Middle frontal gyrus (tissue), 1 donor: ENCODE results near the gene GHRHR.

Experiments used
- DNase-seq: peaks from one replicate; pipeline ENCODE4 v3.0.0-alpha.2; 2015; ENCODE audit warnings: low spot score; ENCODE audit errors: extremely low spot score

The GHRHR gene

DNA sequence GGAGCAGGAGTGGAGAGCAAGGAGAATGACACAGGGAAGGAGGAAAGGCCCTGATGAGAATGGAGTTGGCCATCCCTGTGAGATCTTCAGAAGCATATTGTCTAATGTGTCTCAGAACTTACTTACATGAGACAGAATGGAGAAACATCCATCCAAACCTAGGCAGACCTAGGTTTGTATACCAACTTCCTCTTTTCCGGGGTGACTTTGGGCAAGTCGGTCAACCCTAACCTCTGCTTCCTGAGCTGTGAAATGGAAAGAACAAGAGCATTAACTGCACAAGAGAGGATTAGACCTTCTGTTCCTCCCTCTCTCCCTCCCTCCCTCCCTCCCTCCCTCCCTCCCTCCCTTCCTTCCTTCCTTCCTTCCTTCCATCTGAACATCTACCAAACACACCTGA lies 4.5 kb downstream of the GHRHR start:
- no peak for DNase-seq

DNA sequence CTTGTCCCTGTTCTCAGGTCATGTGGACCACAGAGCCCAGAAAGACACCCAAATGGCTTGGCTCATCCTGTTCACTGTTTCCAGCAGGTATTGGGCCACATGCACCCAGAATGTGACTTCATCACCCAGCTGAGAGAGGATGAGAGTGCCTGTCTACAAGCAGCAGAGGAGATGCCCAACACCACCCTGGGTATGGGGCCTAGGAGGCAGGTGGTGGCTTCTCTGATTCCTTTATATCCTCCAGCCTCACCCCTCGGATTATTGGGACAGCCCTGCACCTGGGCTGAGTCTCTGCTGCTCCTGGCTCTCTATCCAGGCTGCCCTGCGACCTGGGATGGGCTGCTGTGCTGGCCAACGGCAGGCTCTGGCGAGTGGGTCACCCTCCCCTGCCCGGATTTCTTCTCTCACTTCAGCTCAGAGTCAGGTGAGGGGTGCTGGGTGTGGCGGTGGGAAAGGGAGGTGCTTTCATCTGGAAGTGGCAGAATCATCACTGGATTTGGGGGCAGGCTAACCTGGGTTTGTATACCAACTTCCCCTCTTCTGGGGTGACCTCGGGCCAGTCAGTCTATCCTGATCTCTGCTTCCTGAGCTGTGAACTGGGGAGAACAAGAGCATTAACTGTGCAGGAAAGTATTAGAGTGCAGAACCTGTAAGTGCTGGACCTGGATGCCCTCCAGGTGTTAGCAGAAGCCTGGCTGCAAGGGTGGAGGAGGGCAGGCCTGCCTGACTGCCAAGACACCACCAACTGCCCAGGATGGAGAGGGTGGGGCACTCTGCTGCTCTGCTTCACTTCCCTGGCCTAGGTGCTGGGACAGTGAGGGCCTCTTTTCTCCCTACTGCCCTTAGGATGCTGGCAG lies 5.2 kb downstream of the GHRHR start:
- no peak for DNase-seq

DNA sequence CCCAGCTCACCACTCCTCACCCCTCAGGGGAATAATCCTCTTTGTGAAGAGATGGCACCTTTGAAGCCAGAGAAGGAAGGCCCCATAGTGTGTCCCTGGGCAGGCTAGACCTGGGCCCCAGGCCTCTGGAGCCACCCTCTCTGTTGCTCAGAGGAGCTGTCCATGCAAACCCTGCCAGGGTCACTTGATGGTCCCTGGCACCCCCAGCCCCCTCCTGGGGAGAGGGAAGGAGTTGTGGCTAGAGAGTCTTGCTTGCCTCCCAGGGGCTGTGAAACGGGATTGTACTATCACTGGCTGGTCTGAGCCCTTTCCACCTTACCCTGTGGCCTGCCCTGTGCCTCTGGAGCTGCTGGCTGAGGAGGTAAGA lies 5.8 kb downstream of the GHRHR start:
- no peak for DNase-seq

DNA sequence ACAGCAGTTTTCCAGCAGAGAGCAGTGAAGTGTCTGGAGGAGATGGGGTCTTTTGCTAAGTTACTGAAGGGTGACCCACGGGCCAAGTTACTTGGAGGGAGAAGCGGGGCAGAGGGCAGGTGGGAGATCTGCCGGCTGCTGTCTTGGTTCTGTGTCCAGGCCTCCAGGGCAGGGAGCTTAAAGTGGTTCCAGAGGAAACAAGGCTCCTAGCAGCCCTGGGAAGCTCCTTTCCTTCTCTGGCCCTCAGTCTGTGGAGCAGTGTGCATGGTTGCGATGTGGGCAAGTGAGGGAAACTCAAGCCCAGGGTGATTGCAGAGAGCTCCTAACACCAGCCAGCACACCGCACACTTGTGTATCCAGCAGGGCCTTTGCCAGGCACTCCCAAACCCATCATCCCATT lies 6.3 kb downstream of the GHRHR start:
- no peak for DNase-seq

DNA sequence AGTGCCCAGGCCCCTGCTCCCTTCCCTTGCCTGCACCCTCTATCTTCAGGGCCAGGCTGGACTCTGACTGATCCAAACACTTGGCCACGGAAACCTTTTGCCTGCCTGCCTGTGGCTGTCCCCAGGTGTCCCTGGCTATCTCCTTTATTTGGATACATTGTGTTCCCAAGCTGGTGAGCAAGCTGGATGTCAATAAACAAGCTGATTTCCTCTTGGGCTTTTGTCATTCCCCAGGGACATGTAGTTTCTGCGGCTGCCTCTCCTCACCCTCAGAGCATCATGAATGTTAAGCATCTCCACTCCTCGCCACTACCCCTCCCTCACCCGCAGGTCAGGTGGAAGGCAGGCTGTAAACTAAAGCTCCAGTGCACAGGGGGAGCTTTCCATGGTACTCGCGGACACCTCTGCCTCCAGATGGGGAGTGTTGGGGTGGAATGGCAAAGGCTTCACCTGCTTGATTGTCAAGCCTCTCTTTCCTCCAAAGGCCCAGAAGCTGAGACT lies 6.9 kb downstream of the GHRHR start:
- no peak for DNase-seq

DNA sequence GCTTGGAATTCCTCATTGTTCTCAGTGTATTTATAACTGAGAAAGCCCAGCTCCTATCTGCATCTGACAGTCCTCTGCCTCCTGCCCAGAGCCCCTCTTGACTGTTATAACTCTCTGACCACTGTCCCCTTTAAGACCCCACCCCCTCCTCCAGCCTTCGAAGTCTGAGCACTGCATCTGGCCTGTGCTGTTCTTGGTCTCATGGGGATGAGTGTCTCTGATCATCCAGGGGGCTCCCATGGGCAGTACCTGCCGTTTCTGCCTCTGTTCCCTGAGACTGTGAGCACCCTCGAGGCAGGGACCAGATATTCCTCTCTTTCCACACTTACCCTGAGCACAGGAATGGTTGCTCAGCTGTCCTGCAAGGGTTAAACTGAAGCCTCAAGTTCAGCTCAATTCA lies 7.7 kb downstream of the GHRHR start:
- DNase-seq: no peak

DNA sequence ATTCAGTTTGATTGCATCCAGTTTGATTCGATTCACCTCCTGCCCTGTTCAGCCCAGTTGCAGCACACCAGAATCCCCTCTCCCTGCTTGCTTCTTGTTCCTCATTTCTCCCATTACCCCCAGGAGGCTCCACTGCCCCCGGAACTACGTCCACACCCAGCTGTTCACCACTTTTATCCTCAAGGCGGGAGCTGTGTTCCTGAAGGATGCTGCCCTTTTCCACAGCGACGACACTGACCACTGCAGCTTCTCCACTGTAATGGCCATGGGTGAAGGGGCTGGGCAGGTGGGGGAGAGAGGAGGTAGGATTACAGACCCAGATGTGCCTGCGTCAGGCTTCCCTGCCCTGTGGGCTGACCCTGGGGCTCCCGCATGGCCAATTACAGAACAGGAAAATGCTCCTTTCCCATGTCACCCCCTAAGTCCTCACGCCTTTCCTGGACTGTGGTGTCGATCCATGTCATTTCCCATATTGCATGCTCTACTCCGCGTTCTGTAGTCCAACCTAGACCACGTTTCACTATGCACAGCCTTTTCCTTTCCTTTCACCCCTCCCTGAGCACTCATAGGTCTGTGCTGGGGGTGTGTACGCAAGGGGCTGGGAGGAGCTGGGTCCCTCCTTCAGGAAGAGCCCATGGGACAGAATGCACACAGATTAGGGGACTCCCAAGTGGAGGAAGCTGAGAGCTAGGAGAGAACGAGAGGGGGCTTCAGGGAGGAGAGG lies 8.2 kb downstream of the GHRHR start:
- DNase-seq: no peak

DNA sequence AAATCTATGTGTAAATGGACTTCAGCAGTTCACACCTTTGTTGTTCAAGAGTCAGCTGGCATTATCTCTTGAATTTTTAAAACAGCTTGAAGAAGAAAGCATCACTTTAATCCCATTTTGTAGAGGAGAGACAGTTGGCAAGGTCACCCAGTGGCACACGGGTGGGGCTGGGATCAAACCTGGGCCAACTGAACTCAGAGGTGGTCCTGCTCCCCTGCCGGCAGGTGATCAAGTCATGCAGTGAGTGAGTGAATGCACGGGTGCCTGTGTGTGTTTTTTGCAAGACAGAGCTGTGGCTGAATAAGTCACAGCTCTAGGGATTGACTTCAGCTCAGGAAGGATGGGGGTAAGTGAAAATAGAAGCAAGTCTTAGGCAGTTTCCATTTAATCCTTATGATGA lies 9.5 kb downstream of the GHRHR start:
- no peak for DNase-seq

DNA sequence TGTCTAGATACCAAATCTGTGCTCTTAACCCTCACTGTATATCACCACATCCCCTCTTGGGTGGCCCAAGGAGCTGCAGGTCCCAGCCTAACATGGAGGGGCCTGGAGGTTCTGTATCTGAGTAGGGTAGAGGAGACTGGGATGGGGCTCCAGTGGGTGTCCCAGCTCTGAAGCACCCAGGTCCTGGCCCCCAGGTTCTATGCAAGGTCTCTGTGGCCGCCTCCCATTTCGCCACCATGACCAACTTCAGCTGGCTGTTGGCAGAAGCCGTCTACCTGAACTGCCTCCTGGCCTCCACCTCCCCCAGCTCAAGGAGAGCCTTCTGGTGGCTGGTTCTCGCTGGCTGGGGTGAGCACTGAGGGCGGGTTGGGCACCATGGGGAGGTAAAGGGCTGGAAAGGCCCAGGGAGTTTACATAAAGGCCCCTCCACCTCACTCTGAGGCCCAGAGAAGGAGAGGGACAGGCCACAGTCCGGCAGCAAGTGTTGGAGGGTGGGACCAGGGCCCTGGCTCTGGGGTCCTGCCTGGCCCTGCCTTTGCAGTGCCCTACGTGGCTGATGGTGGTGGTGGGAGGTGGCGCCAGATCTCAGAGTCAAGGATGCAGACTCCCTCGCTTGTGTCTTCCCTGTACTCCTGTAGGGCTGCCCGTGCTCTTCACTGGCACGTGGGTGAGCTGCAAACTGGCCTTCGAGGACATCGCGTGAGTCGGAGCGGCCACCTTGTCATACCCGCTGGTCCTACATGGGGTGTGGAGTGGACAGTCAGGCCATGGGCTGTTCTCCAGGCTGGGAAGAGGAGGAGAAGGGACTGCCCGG lies 10.2 kb downstream of the GHRHR start:
- DNase-seq: no peak

DNA sequence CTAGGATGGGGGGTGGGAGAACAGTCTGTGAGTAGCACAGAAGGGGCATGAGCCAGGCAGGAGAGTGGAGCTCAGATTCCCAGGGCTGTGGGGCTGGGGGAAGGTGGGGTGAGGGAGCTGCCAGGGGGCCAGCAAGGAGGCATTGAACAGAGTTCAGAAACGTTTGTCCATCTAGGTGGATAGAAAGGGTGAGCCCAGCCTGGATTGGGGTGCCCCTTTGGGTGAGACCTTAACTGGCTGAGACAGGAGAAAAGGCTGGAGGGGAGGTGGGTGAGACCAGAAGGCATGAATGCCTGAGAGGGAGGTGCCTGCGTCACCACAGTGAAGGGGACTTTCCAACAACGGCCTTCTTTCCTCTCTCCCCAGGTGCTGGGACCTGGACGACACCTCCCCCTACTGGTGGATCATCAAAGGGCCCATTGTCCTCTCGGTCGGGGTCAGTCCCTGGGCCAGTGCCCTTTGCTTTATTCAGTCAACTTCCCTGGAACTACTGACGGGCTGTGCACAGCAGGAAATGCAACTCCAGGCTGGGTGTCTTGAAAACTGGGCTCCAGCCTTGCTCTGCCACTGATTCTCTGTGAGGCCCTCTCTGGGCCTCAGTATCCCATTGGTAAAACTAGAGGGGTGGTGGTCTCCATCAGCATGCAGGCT lies 11.0 kb downstream of the GHRHR start:
- DNase-seq: no peak

DNA sequence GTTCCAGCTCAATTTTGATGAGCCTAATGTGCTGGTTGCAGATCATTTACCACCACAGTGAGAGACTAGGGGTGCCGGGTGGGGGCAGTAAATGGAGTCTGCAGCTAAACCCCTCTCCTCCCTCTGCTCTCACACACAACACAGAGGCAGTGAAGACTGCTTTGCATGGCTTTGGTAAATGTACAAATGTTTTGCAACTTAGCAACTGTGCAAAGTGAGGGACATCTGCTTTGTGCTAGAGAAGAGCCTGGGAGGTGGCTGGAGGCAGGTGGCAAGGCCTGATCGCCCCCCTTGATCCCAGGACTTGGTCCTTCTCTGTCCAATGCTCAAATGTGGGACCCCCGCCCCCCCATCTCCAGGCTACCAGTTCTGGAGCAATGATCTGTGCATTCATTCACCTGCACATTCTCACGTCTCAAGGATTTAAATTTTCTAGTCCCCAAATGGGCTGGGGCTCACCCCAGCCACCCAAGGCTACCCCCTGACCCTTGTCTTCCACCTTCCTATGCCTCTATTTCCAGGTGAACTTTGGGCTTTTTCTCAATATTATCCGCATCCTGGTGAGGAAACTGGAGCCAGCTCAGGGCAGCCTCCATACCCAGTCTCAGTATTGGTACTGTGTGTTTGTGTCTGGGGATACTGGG lies 11.6 kb downstream of the GHRHR start:
- DNase-seq: no peak

DNA sequence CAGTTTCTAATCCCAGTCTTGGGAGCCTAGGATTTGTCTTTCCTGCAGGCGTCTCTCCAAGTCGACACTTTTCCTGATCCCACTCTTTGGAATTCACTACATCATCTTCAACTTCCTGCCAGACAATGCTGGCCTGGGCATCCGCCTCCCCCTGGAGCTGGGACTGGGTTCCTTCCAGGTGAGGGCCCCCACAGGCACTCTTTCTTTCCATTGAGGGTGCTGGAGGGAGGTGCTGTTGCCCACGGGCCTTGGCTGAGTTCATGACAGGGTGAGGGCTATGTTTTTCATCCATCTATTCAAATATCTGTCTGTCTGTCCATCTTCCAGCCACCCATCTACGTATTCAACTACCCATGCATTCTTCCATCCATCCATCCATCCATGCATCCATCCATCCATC lies 12.6 kb downstream of the GHRHR start:
- no peak for DNase-seq

DNA sequence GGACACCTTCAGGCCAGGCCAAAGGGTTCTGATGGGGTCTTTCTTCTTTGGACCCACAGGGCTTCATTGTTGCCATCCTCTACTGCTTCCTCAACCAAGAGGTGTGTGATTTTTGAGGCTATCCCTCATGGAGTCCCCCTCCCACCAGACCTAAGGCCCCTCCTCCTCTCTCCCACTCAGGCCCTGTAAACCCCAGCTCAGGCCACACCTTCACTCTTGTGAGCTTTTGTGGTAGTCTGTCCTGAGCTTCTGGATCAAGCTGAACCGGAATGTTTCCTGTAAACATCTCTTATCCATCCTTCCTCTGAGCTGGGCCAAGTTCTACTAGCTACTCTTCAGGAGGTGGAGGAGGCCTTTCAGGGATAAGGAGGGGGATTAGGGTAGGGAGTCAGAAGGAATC lies 13.5 kb downstream of the GHRHR start:
- no peak for DNase-seq

DNA sequence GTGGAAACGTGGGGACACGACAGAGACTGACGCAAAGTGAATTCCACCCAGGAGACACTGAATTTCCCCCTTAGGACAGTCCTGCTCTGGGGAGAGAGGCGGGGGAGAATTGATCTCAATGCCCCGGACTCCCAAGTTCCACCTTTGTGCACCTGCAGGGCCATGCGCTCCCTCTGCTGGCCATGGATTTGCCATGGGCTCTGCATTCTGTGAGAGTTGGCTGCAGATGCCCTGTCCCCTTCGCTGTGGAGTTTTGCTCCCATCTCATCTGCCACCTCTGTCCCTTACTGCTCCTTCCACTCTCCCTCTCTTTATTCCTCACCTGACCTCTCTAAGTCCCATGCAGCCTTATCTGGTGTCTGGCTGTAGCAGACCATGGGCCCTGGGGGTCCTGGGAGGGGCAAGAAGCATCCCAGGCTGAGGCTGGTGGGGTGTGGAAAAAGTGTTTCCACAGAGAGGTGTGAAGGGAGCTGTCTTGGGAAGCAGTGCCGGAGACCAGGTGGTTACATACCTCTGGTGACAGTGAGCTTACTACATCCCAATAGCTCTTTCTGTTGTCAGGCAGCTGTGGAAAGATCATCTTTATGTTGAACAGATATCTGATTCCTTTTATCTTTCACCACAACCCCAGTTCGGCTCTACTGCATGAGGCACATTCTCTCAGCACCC lies 14.3 kb downstream of the GHRHR start:
- no peak for DNase-seq

DNA sequence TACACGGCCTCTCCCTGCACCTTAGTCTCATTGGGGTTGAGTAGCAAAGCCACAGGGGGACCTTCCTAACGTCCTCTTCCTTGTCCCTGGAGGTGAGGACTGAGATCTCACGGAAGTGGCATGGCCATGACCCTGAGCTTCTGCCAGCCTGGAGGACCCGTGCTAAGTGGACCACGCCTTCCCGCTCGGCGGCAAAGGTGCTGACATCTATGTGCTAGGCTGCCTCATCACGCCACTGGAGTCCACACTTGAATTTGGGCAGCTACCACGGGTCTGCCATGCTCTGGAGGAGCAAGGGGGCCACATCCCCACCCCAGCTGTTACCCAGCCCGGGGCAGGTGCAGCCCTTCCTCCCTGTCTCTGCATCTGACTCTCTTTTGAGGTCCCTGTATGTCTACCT lies 15.3 kb downstream of the GHRHR start:
- no peak for DNase-seq

DNA sequence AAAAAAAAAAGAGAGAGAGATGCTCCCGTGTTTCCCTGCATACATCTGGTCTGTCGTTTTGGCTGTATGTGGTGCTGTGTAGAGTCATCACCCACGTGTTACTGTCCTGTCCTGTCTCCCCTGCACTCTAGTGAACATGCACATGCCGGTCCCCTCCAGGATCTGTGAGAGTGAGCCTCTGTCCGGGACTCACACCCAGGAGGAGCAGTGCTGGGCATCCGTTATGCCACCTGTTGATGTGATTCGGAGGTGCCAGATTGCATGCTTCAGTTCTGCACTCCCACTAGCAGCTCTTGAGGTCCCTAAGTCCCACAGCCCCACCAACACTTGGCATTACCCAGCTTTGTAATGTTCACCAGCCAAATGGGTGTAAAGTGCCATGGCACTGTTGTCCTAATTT lies 16.4 kb downstream of the GHRHR start:
- DNase-seq: no peak

DNA sequence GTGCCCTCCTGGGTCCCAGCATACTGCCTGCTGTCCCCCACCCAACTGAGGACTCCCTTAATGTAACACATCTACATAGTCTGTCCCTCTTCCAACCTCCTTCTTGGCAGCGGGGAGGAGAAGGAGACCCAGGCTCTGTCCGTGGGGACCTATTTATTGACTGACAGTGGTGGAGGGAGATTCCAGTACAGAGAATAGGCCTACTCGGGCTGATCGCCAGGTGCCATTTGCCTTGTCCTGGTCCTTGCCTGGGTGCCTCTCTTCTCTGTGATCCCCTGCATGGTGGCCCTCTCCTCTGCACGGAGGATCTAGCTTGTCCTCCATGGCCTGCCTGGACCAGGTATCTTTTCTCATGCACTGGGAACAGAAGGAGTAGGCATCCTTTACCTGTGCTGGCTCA lies 17.0 kb downstream of the GHRHR start:
- DNase-seq: no peak

DNA sequence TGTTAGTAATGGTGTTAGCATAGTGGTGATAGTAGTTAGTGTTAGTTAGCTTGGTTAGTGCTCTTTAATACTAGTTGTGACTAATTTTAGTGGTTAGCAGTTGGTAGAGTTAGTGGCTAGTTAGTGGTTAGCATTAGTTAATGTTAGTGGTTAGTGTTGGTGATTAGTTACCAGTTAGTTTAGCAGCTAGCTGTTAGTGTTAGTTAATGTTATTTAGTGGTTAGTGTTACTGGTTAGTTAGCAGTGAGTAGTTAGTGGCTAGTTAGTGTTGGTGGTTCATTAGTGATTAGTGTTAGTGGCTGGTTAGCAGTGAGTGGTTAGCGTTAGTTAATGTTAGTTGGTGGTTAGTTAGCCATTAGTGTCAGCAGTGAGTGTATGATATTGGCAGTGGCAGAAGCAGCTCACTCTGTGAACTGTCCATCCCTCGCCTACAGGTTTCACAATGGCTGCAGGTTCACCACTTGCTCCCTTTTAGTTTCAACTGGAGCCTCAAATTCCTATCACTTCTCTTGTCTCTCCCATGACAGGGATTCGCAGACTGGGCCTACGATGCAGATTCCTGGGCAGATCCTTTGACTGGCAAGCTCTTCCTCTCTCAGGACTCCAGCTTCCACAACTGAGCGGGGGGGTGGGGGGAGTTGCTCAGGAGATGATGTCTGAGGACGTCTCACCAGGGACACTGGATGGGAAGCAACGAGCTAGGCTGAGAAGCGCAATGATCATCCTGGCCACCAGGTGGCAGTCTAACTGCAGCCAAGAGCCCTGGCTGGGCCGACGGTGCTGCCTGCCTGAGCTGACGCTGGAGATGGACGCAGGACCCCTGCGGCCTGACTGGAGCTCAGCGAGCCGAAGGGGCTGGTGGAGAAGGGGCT lies 19.5 kb downstream of the GHRHR start:
- DNase-seq: peak; percentile 81

DNA sequence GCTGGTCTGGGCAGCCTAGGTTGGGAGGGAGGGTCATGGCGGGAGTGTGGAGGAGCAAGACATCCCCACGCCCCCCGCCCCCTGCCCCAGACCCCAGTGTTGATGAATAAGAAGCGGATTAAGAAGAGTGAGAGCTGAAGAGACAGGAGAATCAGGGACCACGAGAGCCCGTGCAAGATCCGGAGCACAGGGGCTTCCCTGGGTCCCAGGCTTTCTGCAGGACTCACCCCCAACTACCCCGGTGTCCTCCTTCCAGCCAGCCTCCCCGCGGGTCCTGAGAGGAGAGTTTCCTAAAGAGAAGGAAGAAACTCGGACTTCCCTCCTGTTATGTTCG lies 20.1 kb downstream of the GHRHR start:
- no peak for DNase-seq
